DOHH2 (cell line): ENCODE measurements around the gene PRSS56.

Experiments used
- H3F3A ChIP-seq: fragments of 200-600 bp; sonication (generic), shearing (Covaris generic); 2 replicates; pipeline ENCODE4 v1.6.0; 2016; ENCODE audit warnings: antibody characterized with exemption, mild to moderate bottlenecking; ENCODE audit not compliant: control insufficient read depth, insufficient read depth
- H3K27ac ChIP-seq: fragments of 200-600 bp; sonication (generic); 2 replicates; pipeline ENCODE4 v1.5.1; 2014; ENCODE audit warnings: low read depth, mild to moderate bottlenecking, low read length, moderate library complexity
- H3K27me3 ChIP-seq: fragments of 200-600 bp; sonication (generic); 2 replicates; pipeline ENCODE4 v1.6.1; 2014; ENCODE audit warnings: mild to moderate bottlenecking, low read length, mixed read lengths; ENCODE audit not compliant: control insufficient read depth
- H3K36me3 ChIP-seq: fragments of 200-600 bp; sonication (generic); 2 replicates; pipeline ENCODE4 v1.6.1; 2014; ENCODE audit warnings: mild to moderate bottlenecking, low read length, moderate library complexity, mixed read lengths; ENCODE audit not compliant: control insufficient read depth
- H3K4me1 ChIP-seq: fragments of 200-600 bp; sonication (generic); 2 replicates; pipeline ENCODE4 v1.6.1; 2014; ENCODE audit warnings: mild to moderate bottlenecking, low read length, mixed read lengths; ENCODE audit not compliant: control insufficient read depth
- H3K4me2 ChIP-seq: fragments of 200-600 bp; sonication (generic); 2 replicates; pipeline ENCODE4 v1.6.0; 2014; ENCODE audit warnings: mild to moderate bottlenecking, low read length, moderate library complexity
- H3K4me3 ChIP-seq: fragments of 200-600 bp; sonication (generic); 2 replicates; pipeline ENCODE4 v1.5.1; 2014; ENCODE audit warnings: mild to moderate bottlenecking, low read length, mixed read lengths
- H3K79me2 ChIP-seq: fragments of 200-600 bp; sonication (generic); 2 replicates; pipeline ENCODE4 v1.6.1; 2014; ENCODE audit warnings: mild to moderate bottlenecking, low read length, mixed read lengths; ENCODE audit not compliant: control insufficient read depth
- H3K9me2 ChIP-seq: fragments of 200-600 bp; sonication (generic); replicated peaks from 2 replicates; pipeline ENCODE4 v1.6.1; 2014; ENCODE audit warnings: mild to moderate bottlenecking, low read length, mixed read lengths; ENCODE audit not compliant: control insufficient read depth
- H3K9me3 ChIP-seq: fragments of 200-600 bp; sonication (generic); 2 replicates; pipeline ENCODE4 v1.6.1; 2014; ENCODE audit warnings: antibody characterized with exemption, low read length, mixed read lengths; ENCODE audit not compliant: control insufficient read depth, insufficient read depth
- H4K20me1 ChIP-seq: fragments of 200-600 bp; sonication (generic); 2 replicates; pipeline ENCODE4 v1.6.0; 2014; ENCODE audit warnings: low read depth, mild to moderate bottlenecking, antibody characterized with exemption, low read length, moderate library complexity; ENCODE audit not compliant: control insufficient read depth, insufficient read depth
- EZH2phosphoT487 ChIP-seq: fragments of 200-600 bp; sonication (generic); IDR thresholded peaks from 2 replicates; pipeline ENCODE4 v1.6.1; 2017; ENCODE audit warnings: borderline replicate concordance, mild to moderate bottlenecking, antibody characterized with exemption, low read length, moderate library complexity, mixed read lengths
- TF ChIP-seq, protein P1 (sequence below): fragments of 200-600 bp; sonication (generic); IDR thresholded peaks from one replicate; pipeline ENCODE4 v1.5.1; 2014; ENCODE audit warnings: antibody characterized with exemption, mild to moderate bottlenecking, low read depth, low read length; ENCODE audit not compliant: poor library complexity, severe bottlenecking

PRSS56 gene

DNA sequence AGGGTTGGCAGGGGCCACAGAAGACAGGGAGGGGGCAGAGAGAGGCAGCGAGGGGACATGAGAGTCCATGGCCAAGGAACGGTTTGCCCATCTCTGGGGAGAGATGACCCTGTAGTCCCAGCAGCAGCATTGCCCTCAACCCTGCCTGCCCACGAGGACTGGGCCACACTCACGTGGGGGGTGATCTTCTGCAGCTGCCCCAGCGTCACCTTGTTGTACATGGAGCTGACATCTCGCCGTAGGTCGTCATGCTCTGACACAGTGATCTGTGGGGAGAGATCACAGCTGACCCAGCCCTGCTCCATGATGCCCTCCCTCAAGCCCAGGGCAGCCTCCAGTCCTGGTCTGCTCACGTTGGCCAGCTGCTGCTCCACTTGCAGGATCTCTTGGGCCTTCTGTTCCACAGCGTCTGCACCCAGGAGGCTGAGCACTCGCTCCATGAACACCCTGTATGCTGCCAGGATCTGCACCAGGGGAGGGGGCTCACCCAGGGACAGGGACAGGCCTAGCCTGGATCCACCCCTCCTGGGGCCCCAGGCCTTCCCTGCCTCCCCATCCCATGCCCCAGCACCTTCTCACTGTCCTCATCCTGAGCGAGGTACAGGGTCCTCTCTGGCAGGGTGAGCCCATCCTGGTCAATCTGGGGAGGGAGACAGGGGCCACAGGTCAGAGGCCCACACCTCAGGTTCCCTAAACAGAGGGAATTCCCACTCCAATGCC is 35.4 kb upstream of the PRSS56 start:
- Histone ChIP-seq H3K4me1 (no peaks in the 10 kb centered on the region), H3K27ac (no peak overlapping the region), H3K4me3 (no peak overlapping the region), H3K9me2 (no peaks in the 10 kb centered on the region), H3K79me2 (no peaks in the 10 kb centered on the region), H4K20me1 (no peaks in the 10 kb centered on the region), H3K4me2 (no peak overlapping the region), H3F3A (no peaks in the 10 kb centered on the region), H3K36me3 (no peaks in the 10 kb centered on the region), H3K9me3 (no peaks in the 10 kb centered on the region), H3K27me3 (no peaks in the 10 kb centered on the region)
- no peak for TF ChIP-seq EZH2phosphoT487
- TF ChIP-seq, protein P1, sequence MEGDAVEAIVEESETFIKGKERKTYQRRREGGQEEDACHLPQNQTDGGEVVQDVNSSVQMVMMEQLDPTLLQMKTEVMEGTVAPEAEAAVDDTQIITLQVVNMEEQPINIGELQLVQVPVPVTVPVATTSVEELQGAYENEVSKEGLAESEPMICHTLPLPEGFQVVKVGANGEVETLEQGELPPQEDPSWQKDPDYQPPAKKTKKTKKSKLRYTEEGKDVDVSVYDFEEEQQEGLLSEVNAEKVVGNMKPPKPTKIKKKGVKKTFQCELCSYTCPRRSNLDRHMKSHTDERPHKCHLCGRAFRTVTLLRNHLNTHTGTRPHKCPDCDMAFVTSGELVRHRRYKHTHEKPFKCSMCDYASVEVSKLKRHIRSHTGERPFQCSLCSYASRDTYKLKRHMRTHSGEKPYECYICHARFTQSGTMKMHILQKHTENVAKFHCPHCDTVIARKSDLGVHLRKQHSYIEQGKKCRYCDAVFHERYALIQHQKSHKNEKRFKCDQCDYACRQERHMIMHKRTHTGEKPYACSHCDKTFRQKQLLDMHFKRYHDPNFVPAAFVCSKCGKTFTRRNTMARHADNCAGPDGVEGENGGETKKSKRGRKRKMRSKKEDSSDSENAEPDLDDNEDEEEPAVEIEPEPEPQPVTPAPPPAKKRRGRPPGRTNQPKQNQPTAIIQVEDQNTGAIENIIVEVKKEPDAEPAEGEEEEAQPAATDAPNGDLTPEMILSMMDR = no peak

DNA sequence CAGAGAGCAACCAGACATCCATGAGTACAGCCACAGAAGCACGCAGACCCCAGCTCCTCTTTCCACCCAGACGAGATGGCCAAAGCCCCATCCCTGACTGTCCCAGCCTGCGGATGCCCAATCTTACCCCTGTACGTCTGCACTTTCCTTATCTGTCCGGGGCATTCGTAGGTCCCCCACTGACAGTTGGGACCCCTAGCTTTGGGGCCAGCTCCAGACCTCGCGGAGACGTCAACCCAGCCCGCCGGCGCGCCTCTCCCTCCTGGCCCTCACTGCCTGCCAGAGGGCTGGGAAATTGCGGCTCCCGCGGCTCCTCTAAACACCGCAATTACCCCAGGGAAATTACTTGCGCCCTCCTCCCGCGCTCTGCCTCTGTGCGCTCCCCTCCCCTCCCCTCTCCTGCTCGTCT is 34.8 kb upstream of the PRSS56 start:
- Histone ChIP-seq H3K79me2 (no peaks in the 10 kb centered on the region), H3K9me3 (no peaks in the 10 kb centered on the region), H3K27me3 (no peaks in the 10 kb centered on the region), H3F3A (no peaks in the 10 kb centered on the region), H3K27ac (no peak overlapping the region), H3K9me2 (no peaks in the 10 kb centered on the region), H3K4me3 (no peak overlapping the region), H3K4me1 (no peaks in the 10 kb centered on the region), H3K4me2 (no peak overlapping the region), H3K36me3 (no peaks in the 10 kb centered on the region), H4K20me1 (no peaks in the 10 kb centered on the region)
- TF ChIP-seq EZH2phosphoT487 = no peak
- TF ChIP-seq, protein P1 = no peak

DNA sequence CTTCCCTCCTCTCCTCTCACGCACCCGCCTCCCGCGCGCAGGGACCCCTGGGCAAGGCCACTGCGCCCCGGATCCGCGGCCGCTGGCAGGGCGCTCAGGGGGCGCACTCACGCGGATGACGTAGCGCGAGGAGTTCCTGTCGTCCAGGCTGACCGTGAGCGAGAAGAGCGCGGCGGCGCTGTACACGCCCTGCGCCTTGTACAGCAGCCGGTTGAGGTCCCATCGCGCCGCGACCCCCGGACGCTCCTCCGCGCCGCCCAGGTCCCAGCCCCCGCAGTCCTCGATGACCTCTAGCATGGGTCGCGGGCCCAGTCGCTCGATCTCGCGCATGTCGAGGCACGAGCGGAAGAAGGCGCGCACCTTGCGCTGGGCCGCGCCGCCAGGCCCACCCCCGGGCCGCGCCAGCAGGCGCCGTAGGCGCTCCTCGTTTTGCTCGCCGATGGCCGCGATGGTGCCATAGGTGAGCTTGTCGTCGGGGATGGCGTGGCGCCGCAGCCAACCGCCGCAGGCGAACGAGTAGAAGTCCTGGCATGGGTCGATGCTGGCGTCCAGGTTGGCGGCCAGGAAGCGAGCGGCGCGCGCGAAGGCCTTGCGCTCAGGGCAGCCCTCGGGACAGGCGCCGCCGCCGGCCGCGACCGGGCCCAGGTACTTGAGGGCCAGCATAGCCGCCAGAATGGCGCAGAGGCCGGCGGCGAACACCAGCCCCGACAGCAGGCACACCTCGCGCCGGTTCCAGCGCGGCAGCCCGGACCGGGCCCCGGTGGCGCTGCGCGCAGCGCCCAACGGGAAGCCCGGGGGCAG is 34.2 kb upstream of the PRSS56 start:
- no peaks in the 10 kb centered on the region for H3K27me3 ChIP-seq
- H3K27ac ChIP-seq = no peak overlapping the region
- H3K4me1 ChIP-seq = no peaks in the 10 kb centered on the region
- no peaks in the 10 kb centered on the region for H3K36me3 ChIP-seq
- H3K79me2 ChIP-seq = no peaks in the 10 kb centered on the region
- TF ChIP-seq EZH2phosphoT487 = no peak
- H3K9me2 ChIP-seq = no peaks in the 10 kb centered on the region
- no peak overlapping the region for H3K4me3 ChIP-seq
- no peak overlapping the region for H3K4me2 ChIP-seq
- no peaks in the 10 kb centered on the region for H4K20me1 ChIP-seq
- H3K9me3 ChIP-seq = no peaks in the 10 kb centered on the region
- no peaks in the 10 kb centered on the region for H3F3A ChIP-seq
